DLD1 (cell line): ENCODE data around the gene EFCAB3.
"Not testable (repeated sequence)": the region's sequence is repeated elsewhere in the genome, so short reads cannot be mapped to it uniquely, and the experiment has no call there.

Experiments
- in situ Hi-C: cut with HindIII; loops from 2 replicates; pipeline ENCODE4 v1.10.0; 2017; ENCODE audit warnings: low sequenced_read_pairs

Gene EFCAB3

GRCh38 chr17:62380253-62380652 lies at the start of gene EFCAB3:
EFCAB3 (plus strand) TSS chr17:62380553; CDS start chr17:62382980, 2,427 bp downstream.
- in situ Hi-C loops: no loop called here

- in situ Hi-C loops: no loop called here
Observed at GRCh38 chr17:62336527-62336926, 43.8 kb upstream of the EFCAB3 start.

- in situ Hi-C loops: no loop called here
Observed at GRCh38 chr17:62343764-62344270, 36.5 kb upstream of the EFCAB3 start.

- in situ Hi-C loops: no loop called here
Observed at GRCh38 chr17:62351176-62351575, 29.2 kb upstream of the EFCAB3 start.

GRCh38 chr17:62366191-62366590 lies 14.2 kb upstream of the EFCAB3 start:
- in situ Hi-C loops: no loop called here

GRCh38 chr17:62381561-62381960 lies 1.2 kb downstream of the EFCAB3 start:
- in situ Hi-C loops: no loop called here

- in situ Hi-C loops: no loop called here
Observed at GRCh38 chr17:62388856-62389255, 8.5 kb downstream of the EFCAB3 start.

- in situ Hi-C loops: no loop called here
Observed at GRCh38 chr17:62392908-62393307, 12.6 kb downstream of the EFCAB3 start.

- in situ Hi-C loops: no loop called here
Observed at GRCh38 chr17:62398891-62399290, 18.5 kb downstream of the EFCAB3 start.

GRCh38 chr17:62405451-62405850 lies 25.1 kb downstream of the EFCAB3 start:
- in situ Hi-C loops: no loop called here

GRCh38 chr17:62413090-62413489 lies 32.7 kb downstream of the EFCAB3 start:
- in situ Hi-C loops: not testable (repeated sequence)

GRCh38 chr17:62423647-62424461 lies 43.5 kb downstream of the EFCAB3 start, which contains the start of gene METTL2A:
METTL2A (plus strand) TSS chr17:62423897; CDS start chr17:62423903, 6 bp downstream.
- in situ Hi-C loops: not testable (repeated sequence)

- in situ Hi-C loops: not testable (repeated sequence)
Observed at GRCh38 chr17:62426214-62426613, 45.9 kb downstream of the EFCAB3 start.

GRCh38 chr17:62435251-62435650 lies 54.9 kb downstream of the EFCAB3 start:
- in situ Hi-C loops: not testable (repeated sequence)

GRCh38 chr17:62441181-62441580 lies 60.8 kb downstream of the EFCAB3 start:
- in situ Hi-C loops: not testable (repeated sequence)

GRCh38 chr17:62444063-62444462 lies 63.7 kb downstream of the EFCAB3 start:
- in situ Hi-C loops: no loop called here

- in situ Hi-C loops: not testable (repeated sequence)
Observed at GRCh38 chr17:62445791-62446190, 65.4 kb downstream of the EFCAB3 start.

- in situ Hi-C loops: not testable (repeated sequence)
Observed at GRCh38 chr17:62452195-62452594, 71.8 kb downstream of the EFCAB3 start.

GRCh38 chr17:62453041-62453440 lies 72.7 kb downstream of the EFCAB3 start:
- in situ Hi-C loops: not testable (repeated sequence)

- in situ Hi-C loops: not testable (repeated sequence)
Observed at GRCh38 chr17:62453656-62454055, 73.3 kb downstream of the EFCAB3 start.

GRCh38 chr17:62454111-62454510 lies 73.8 kb downstream of the EFCAB3 start:
- in situ Hi-C loops: not testable (repeated sequence)

GRCh38 chr17:62456016-62456415 lies 75.7 kb downstream of the EFCAB3 start:
- in situ Hi-C loops: no loop called here
